Uterus (tissue), 4 donors: ENCODE measurements around the gene GLOD4. TPM values are rescaled to one million over a fixed set of nuclear protein-coding genes. Genes with fewer than 3 reads are reported as not detected.
"Not testable (repeated sequence)": the region's sequence is repeated elsewhere in the genome, so short reads cannot be mapped to it uniquely, and the experiment has no call there.

Source experiments
- DNase-seq, 2 donors: peaks; one replicate each; pipeline ENCODE4 v3.0.0-alpha.2; 2019 to 2020
- H3K27ac ChIP-seq, 2 donors: fragments of 200-600 bp; sonication (generic); 1 replicate in 1 of 2; 2 replicates in 1 of 2; pipeline ENCODE4 v1.5.1; 2016 to 2018
- H3K27me3 ChIP-seq, 2 donors: fragments of 200-600 bp; sonication (generic); one replicate each; pipeline ENCODE4 v1.5.1; 2018 to 2019; ENCODE audit warnings: control low read depth in 1 of 2
- H3K36me3 ChIP-seq, 2 donors: fragments of 200-600 bp; sonication (generic); one replicate each; pipeline ENCODE4 v1.5.1; 2019; ENCODE audit warnings: control low read depth in 1 of 2
- H3K4me1 ChIP-seq, 2 donors: fragments of 200-600 bp; sonication (generic); one replicate each; pipeline ENCODE4 v1.5.1; 2018 to 2019; ENCODE audit warnings: control low read depth in 1 of 2
- H3K4me3 ChIP-seq, 2 donors: fragments of 200-600 bp; sonication (generic); 1 replicate in 1 of 2; 2 replicates in 1 of 2; pipeline ENCODE4 v1.5.1; 2018 to 2019; ENCODE audit warnings: mild to moderate bottlenecking in 1 of 2
- H3K9me3 ChIP-seq, 2 donors: fragments of 200-600 bp; sonication (generic); one replicate each; pipeline ENCODE4 v1.5.1; 2019; ENCODE audit warnings: control low read depth in 1 of 2
- POLR2A ChIP-seq, 2 donors: fragments of 450-650 bp; IDR thresholded peaks; one replicate each; pipeline ENCODE4 v1.6.1; 2016; ENCODE audit warnings: antibody characterized with exemption in 2 of 2, mild to moderate bottlenecking in 1 of 2, moderate library complexity in 1 of 2
- intact Hi-C: fragments of 100-400 bp; cut with DNase I; formaldehyde crosslinking; loops from one replicate; pipeline ENCODE4 v1.15.1; 2023; ENCODE audit warnings: low total_unique reads
- total RNA-seq, 4 donors: library from RNA; depleted of rRNA in 3 of 4; stranded (reverse); fragments of >200 nt in 3 of 4; gene quantifications; one replicate each; pipeline versions ENCODE4 v1.1.0 to v1.2.4, GENCODE V29; 2014 to 2023
- TF ChIP-seq, protein P1 (sequence below), 4 experiments: fragments of 200-600 bp in 2 of 4; fragments of 450-650 bp in 2 of 4; sonication (generic) in 2 of 4; IDR thresholded peaks; one replicate each; pipeline ENCODE4 v1.5.1; 2016 to 2019; ENCODE audit warnings: antibody characterized with exemption in 4 of 4, mild to moderate bottlenecking in 2 of 4, moderate library complexity in 1 of 4
- donor health status: DM: yes; HTN: yes; CAD: no.

GLOD4 gene
- total RNA-seq, 4 donors from 2014 or later = 16.4 to 77.4 (median 35.8) TPM

- H3K4me3 ChIP-seq = peak overlapping the region in 1 of 2 donors; percentile 75
- peak overlapping the region in 1 of 2 donors; percentile 3 for H3K27ac ChIP-seq
- no peaks in the 10 kb centered on the region for H3K9me3 ChIP-seq
- intact Hi-C loops = no loop called here
- TF ChIP-seq, protein P1, sequence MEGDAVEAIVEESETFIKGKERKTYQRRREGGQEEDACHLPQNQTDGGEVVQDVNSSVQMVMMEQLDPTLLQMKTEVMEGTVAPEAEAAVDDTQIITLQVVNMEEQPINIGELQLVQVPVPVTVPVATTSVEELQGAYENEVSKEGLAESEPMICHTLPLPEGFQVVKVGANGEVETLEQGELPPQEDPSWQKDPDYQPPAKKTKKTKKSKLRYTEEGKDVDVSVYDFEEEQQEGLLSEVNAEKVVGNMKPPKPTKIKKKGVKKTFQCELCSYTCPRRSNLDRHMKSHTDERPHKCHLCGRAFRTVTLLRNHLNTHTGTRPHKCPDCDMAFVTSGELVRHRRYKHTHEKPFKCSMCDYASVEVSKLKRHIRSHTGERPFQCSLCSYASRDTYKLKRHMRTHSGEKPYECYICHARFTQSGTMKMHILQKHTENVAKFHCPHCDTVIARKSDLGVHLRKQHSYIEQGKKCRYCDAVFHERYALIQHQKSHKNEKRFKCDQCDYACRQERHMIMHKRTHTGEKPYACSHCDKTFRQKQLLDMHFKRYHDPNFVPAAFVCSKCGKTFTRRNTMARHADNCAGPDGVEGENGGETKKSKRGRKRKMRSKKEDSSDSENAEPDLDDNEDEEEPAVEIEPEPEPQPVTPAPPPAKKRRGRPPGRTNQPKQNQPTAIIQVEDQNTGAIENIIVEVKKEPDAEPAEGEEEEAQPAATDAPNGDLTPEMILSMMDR (IDR thresholded peaks at IDR 0.05) = no peak
- no peak for TF ChIP-seq POLR2A (IDR thresholded peaks at IDR 0.05)
- H3K36me3 ChIP-seq = no peaks in the 10 kb centered on the region
- no peak for DNase-seq
- H3K4me1 ChIP-seq = peaks cover 0 to 14% of the 10 kb centered on the region in 2 donors
- no peaks in the 10 kb centered on the region for H3K27me3 ChIP-seq
Measured at GRCh38 chr17:750431-751037, 31.5 kb downstream of the GLOD4 start.

GRCh38 chr17:749359-749758, 32.7 kb downstream of the GLOD4 start:
- H3K27me3 ChIP-seq, intact Hi-C loops, H3K9me3 ChIP-seq, DNase-seq, H3K4me3 ChIP-seq, H3K27ac ChIP-seq, H3K36me3 ChIP-seq: not testable (repeated sequence)
- H3K4me1 ChIP-seq = peaks cover 0 to 14% of the 10 kb centered on the region in 2 donors

DNA sequence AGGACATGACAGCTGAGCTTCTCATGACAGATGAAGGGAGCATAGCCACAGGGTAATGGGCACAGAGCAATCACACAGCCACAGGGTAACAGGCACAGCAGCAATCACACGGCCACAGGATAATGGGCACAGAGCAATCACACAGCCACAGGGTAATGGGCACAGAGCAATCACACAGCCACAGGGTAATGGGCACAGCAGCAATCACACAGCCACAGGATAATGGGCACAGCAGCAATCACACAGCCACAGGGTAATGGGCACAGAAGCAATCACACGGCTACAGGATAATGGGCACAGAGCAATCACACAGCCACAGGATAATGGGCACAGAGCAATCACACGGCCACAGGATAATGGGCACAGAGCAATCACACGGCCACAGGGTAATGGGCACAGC, 33.5 kb downstream of the GLOD4 start:
- DNase-seq, H3K36me3 ChIP-seq, H3K4me3 ChIP-seq, H3K27ac ChIP-seq, H3K27me3 ChIP-seq, intact Hi-C loops, H3K9me3 ChIP-seq: not testable (repeated sequence)
- peaks cover 0 to 14% of the 10 kb centered on the region in 2 donors for H3K4me1 ChIP-seq

DNA sequence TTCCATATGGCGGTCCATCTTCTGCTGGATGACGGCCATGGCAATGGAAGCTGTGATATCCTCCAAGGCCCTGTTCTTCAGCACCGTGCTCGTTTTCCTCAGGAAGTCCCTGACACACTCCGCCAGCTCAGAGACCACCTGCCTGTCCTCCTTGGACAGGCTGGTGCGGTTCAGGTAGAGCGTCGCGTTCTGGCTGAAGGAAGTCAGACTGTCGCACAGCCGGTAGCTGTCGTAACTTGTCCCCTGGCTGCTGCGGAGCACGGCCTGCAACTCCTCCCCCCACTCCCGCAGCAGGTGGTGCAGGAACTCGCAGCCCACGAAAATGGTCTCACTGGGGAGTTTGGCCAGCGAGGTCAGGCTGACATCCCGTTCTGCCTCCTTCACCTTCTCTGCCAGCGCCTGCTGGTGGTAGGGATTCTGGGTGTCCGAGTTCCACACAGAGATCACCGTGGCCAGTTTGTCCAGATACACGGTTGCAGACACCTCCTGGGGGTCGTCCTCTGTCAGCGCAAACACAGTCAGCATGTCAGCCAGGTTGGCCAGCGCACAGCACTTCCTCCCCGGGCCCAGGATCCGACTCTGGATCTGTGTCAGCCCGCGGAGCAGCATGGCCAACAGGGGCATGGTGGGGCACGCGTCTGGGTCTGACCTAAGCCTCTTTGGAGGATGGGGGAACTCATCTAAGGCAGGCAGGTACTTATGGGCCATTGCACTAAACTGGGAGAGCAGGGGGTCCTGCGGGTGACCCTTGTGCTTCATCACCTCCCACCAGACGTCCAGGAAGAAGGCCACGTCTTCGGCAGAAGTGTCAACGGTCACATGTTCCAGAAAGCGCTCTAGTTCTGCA, 35.1 kb downstream of the GLOD4 start:
- H3K4me3 ChIP-seq = no peak overlapping the region
- intact Hi-C loops = no loop called here
- H3K4me1 ChIP-seq = peaks cover 0 to 14% of the 10 kb centered on the region in 2 donors
- no peak for DNase-seq
- H3K9me3 ChIP-seq = no peaks in the 10 kb centered on the region
- TF ChIP-seq POLR2A (IDR thresholded peaks at IDR 0.05) = no peak
- TF ChIP-seq, protein P1 (IDR thresholded peaks at IDR 0.05) = no peak
- H3K36me3 ChIP-seq = no peaks in the 10 kb centered on the region
- H3K27ac ChIP-seq = no peak overlapping the region
- H3K27me3 ChIP-seq = no peaks in the 10 kb centered on the region

- peaks cover 0 to 12% of the 10 kb centered on the region in 2 donors for H3K4me1 ChIP-seq
- H3K36me3 ChIP-seq = no peaks in the 10 kb centered on the region
- H3K9me3 ChIP-seq = no peaks in the 10 kb centered on the region
- no peak for DNase-seq
- TF ChIP-seq, protein P1 (IDR thresholded peaks at IDR 0.05) = no peak
- TF ChIP-seq POLR2A (IDR thresholded peaks at IDR 0.05) = no peak
- no peak overlapping the region for H3K27ac ChIP-seq
- H3K27me3 ChIP-seq = no peaks in the 10 kb centered on the region
- intact Hi-C loops = no loop called here
- no peak overlapping the region for H3K4me3 ChIP-seq
Measured at GRCh38 chr17:746181-746580, 35.9 kb downstream of the GLOD4 start.

DNA sequence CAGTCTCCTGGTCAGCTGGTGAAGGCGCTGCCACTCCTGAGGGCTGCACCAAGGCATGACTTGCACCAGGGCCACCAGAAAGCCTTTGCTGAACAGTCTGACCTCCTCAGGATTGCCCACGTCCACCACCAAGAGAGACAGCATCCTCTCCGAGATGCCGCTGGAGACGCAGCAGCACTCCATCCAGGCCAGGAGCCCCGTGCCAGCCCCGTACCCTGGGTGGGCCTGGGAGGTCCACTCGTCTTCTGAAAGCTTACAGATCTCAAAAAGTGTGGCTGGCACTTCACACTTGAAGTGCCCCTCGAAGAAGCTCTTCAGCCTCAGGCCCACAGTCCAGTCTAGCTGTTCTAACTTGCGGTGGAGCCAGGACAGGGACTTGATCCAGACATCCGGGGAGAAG, 36.7 kb downstream of the GLOD4 start:
- no peak for TF ChIP-seq POLR2A (IDR thresholded peaks at IDR 0.05)
- TF ChIP-seq, protein P1 (IDR thresholded peaks at IDR 0.05) = no peak
- H3K27me3 ChIP-seq = no peaks in the 10 kb centered on the region
- peaks cover 0 to 4% of the 10 kb centered on the region in 2 donors for H3K4me1 ChIP-seq
- H3K27ac ChIP-seq = no peak overlapping the region
- H3K9me3 ChIP-seq = no peaks in the 10 kb centered on the region
- H3K4me3 ChIP-seq = no peak overlapping the region
- no peaks in the 10 kb centered on the region for H3K36me3 ChIP-seq
- intact Hi-C loops = no loop called here
- DNase-seq = no peak
